Cardiac septum (tissue), 1 donor: ENCODE measurements around the gene SRRM2. TPM values are rescaled to one million over a fixed set of nuclear protein-coding genes. Genes with fewer than 3 reads are reported as not detected.

Source experiments
- DNase-seq: peaks from one replicate; pipeline ENCODE4 v3.0.0-alpha.2; 2020; ENCODE audit warnings: low spot score
- intact Hi-C: fragments of 100-400 bp; cut with DNase I; formaldehyde crosslinking; loops from one replicate; pipeline ENCODE4 v1.14.0; 2022
- total RNA-seq: library from RNA; stranded (reverse); fragmentation: NEBNext Ultra II Directional; extraction: Animal tissue kit (Norgen Biotek cat#: 25700); gene quantifications from one replicate; pipeline ENCODE4 v1.2.1, GENCODE V29; 2021
- donor health status: DM: no; HTN: no; CAD: no.

Gene SRRM2
- total RNA-seq, 1 donor from 2014 or later = 335 TPM

GRCh38 chr16:2752850-2753732 lies 653 bp downstream of the SRRM2 start:
- DNase-seq = no peak
- intact Hi-C loops = loop anchor here (2.0 to 5.0 kb wide), 3 partner anchors 24 to 159 kb away; partner anchors contain the start of genes ELOB, FLYWCH1 and PRSS27

GRCh38 chr16:2753733-2754020 lies 1.2 kb downstream of the SRRM2 start:
- no peak for DNase-seq
- intact Hi-C loops = loop anchor here (2.0 to 5.0 kb wide), 3 partner anchors 23 to 159 kb away; partner anchors contain the start of genes ELOB, FLYWCH1 and PRSS27

- intact Hi-C loops = no loop called here
- DNase-seq = no peak
These were observed 2.7 kb downstream of the SRRM2 start for GRCh38 chr16:2755158-2755557.

- intact Hi-C loops = no loop called here
- no peak for DNase-seq
These were observed 4.0 kb downstream of the SRRM2 start for GRCh38 chr16:2756288-2757015.

GRCh38 chr16:2757344-2757743 lies 4.9 kb downstream of the SRRM2 start:
- intact Hi-C loops = no loop called here
- no peak for DNase-seq

GRCh38 chr16:2761472-2761871 lies 9.0 kb downstream of the SRRM2 start:
- intact Hi-C loops = no loop called here
- no peak for DNase-seq

GRCh38 chr16:2761886-2762583 lies 9.6 kb downstream of the SRRM2 start:
- no peak for DNase-seq
- intact Hi-C loops = no loop called here

- intact Hi-C loops = no loop called here
- DNase-seq = no peak
These were observed 10.3 kb downstream of the SRRM2 start for GRCh38 chr16:2762711-2763110.

- no peak for DNase-seq
- intact Hi-C loops = no loop called here
These were observed 10.7 kb downstream of the SRRM2 start for GRCh38 chr16:2763173-2763572.

- intact Hi-C loops = no loop called here
- DNase-seq = no peak
These were observed 12.3 kb downstream of the SRRM2 start for GRCh38 chr16:2764718-2765117.

GRCh38 chr16:2765462-2766404 lies 13.3 kb downstream of the SRRM2 start:
- intact Hi-C loops = no loop called here
- no peak for DNase-seq

GRCh38 chr16:2766430-2767139 lies 14.1 kb downstream of the SRRM2 start:
- intact Hi-C loops = no loop called here
- no peak for DNase-seq

GRCh38 chr16:2767140-2767731 lies 14.8 kb downstream of the SRRM2 start:
- no peak for DNase-seq
- intact Hi-C loops = no loop called here

GRCh38 chr16:2767891-2768290 lies 15.5 kb downstream of the SRRM2 start:
- intact Hi-C loops = no loop called here
- no peak for DNase-seq

- DNase-seq = no peak
- intact Hi-C loops = no loop called here
These were observed 16.1 kb downstream of the SRRM2 start for GRCh38 chr16:2768403-2769089.

- intact Hi-C loops = no loop called here
- DNase-seq = no peak
These were observed 16.7 kb downstream of the SRRM2 start for GRCh38 chr16:2769100-2769529.

- DNase-seq = no peak
- intact Hi-C loops = no loop called here
These were observed 17.2 kb downstream of the SRRM2 start for GRCh38 chr16:2769675-2770056.
